Type B pancreatic cell (in vitro differentiated cells): ENCODE results near the gene GUCY1A2. TPM values are rescaled to one million over a fixed set of nuclear protein-coding genes. Genes with fewer than 3 reads are reported as not detected.

Experiments
- DNase-seq: peaks from one replicate; pipeline ENCODE4 v3.0.0; 2021; ENCODE audit warnings: mixed read lengths; ENCODE audit not compliant: unreplicated experiment; ENCODE audit errors: extremely low spot score
- H3K27ac Mint-ChIP-seq: 2 replicates; pipeline ENCODE4 v1.8.0; 2021; ENCODE audit warnings: mild to moderate bottlenecking, mixed read lengths
- H3K27me3 Mint-ChIP-seq: 2 replicates; pipeline ENCODE4 v1.8.0; 2021; ENCODE audit warnings: mixed read lengths
- H3K36me3 Mint-ChIP-seq: 2 replicates; pipeline ENCODE4 v1.8.0; 2021; ENCODE audit warnings: mixed read lengths
- H3K4me1 Mint-ChIP-seq: one replicate; pipeline ENCODE4 v1.8.0; 2021; ENCODE audit warnings: mixed read lengths; ENCODE audit not compliant: unreplicated experiment
- H3K4me3 Mint-ChIP-seq: 2 replicates; pipeline ENCODE4 v1.8.0; 2021; ENCODE audit warnings: mild to moderate bottlenecking, mixed read lengths
- H3K9me3 Mint-ChIP-seq: 2 replicates; pipeline ENCODE4 v1.8.0; 2021; ENCODE audit warnings: mixed read lengths
- CTCF ChIP-seq: fragments of 200-600 bp; sonication (generic); conservative IDR thresholded peaks from 2 replicates; pipeline ENCODE4 v1.5.0; 2021; ENCODE audit warnings: antibody characterized with exemption, mild to moderate bottlenecking
- total RNA-seq: library from RNA; stranded (reverse); gene quantifications from 2 replicates; pipeline ENCODE4 v1.2.1, GENCODE V29; 2021; ENCODE audit warnings: low replicate concordance

GUCY1A2 gene
- total RNA-seq, 1 donor from 2014 or later, result 13.2 TPM

GRCh38 chr11:106879832-106880546, 138.3 kb downstream of the GUCY1A2 start:
- H3K27ac Mint-ChIP-seq, result no peak overlapping the region
- no peaks in the 10 kb centered on the region for H3K4me1 Mint-ChIP-seq
- TF ChIP-seq CTCF, result no peak
- no peak overlapping the region for H3K4me3 Mint-ChIP-seq
- peaks cover 6% of the 10 kb centered on the region for H3K9me3 Mint-ChIP-seq
- H3K27me3 Mint-ChIP-seq, result no peaks in the 10 kb centered on the region
- no peaks in the 10 kb centered on the region for H3K36me3 Mint-ChIP-seq
- no peak for DNase-seq

- DNase-seq, result no peak
- Mint-ChIP-seq H3K9me3 (peaks cover 6% of the 10 kb centered on the region), H3K36me3 (no peaks in the 10 kb centered on the region), H3K4me1 (no peaks in the 10 kb centered on the region), H3K27ac (no peak overlapping the region), H3K4me3 (no peak overlapping the region), H3K27me3 (no peaks in the 10 kb centered on the region)
- no peak for TF ChIP-seq CTCF
Measured at GRCh38 chr11:106879029-106879428, 139.2 kb downstream of the GUCY1A2 start.

GRCh38 chr11:106875013-106875412, 143.3 kb downstream of the GUCY1A2 start:
- Mint-ChIP-seq H3K27ac (no peak overlapping the region), H3K36me3 (no peaks in the 10 kb centered on the region), H3K9me3 (peaks cover 10% of the 10 kb centered on the region), H3K4me3 (no peak overlapping the region), H3K4me1 (no peaks in the 10 kb centered on the region), H3K27me3 (no peaks in the 10 kb centered on the region)
- DNase-seq, result no peak
- no peak for TF ChIP-seq CTCF

- H3K4me1 Mint-ChIP-seq, result no peaks in the 10 kb centered on the region
- H3K27me3 Mint-ChIP-seq, result no peaks in the 10 kb centered on the region
- H3K9me3 Mint-ChIP-seq, result peaks cover 6% of the 10 kb centered on the region
- H3K4me3 Mint-ChIP-seq, result no peak overlapping the region
- H3K36me3 Mint-ChIP-seq, result no peaks in the 10 kb centered on the region
- DNase-seq, result no peak
- no peak for TF ChIP-seq CTCF
- no peak overlapping the region for H3K27ac Mint-ChIP-seq
Measured at GRCh38 chr11:106872246-106872645, 146.0 kb downstream of the GUCY1A2 start.

GRCh38 chr11:106858200-106858599, 160.1 kb downstream of the GUCY1A2 start:
- Mint-ChIP-seq H3K4me1 (peaks cover 10% of the 10 kb centered on the region), H3K27me3 (no peaks in the 10 kb centered on the region), H3K27ac (no peak overlapping the region), H3K36me3 (no peaks in the 10 kb centered on the region), H3K4me3 (no peak overlapping the region), H3K9me3 (no peaks in the 10 kb centered on the region)
- DNase-seq, result no peak
- no peak for TF ChIP-seq CTCF
